Aorta (tissue), 5 donors: Measurements from ENCODE around the gene CYP4A11. TPM values are rescaled to one million over a fixed set of nuclear protein-coding genes. Genes with fewer than 3 reads are reported as not detected.
"Not testable (repeated sequence)": the region's sequence is repeated elsewhere in the genome, so short reads cannot be mapped to it uniquely, and the experiment has no call there.

ENCODE experiments used
- ATAC-seq: fragments of 200-7000 bp; cut with Tn5 transposase; one replicate; pipeline ENCODE4 v1.9.1; 2022; ENCODE audit warnings: moderate library complexity; ENCODE audit not compliant: low FRiP score
- DNase-seq, 2 donors: peaks; one replicate each; pipeline ENCODE4 v3.0.0-alpha.2; 2020
- H3K27ac ChIP-seq, 2 donors: one replicate each; pipeline ENCODE4 v1.5.1; 2013; ENCODE audit warnings: low read length in 2 of 2, mild to moderate bottlenecking in 2 of 2, moderate library complexity in 2 of 2, control low read depth in 1 of 2, inconsistent platforms in 1 of 2, low read depth in 1 of 2
- H3K27me3 ChIP-seq, 2 donors: one replicate each; pipeline ENCODE4 v1.6.1; 2013; ENCODE audit warnings: control low read depth in 1 of 2, low read length in 1 of 2, mild to moderate bottlenecking in 1 of 2, moderate library complexity in 1 of 2; ENCODE audit not compliant: insufficient read depth in 2 of 2, control insufficient read depth in 1 of 2
- H3K36me3 ChIP-seq, 2 donors: one replicate each; pipeline ENCODE4 v1.6.1; 2013; ENCODE audit warnings: control low read depth in 1 of 2, low read length in 1 of 2, mild to moderate bottlenecking in 1 of 2; ENCODE audit not compliant: insufficient read depth in 2 of 2, control insufficient read depth in 1 of 2
- H3K4me1 ChIP-seq, 2 donors: one replicate each; pipeline ENCODE4 v1.6.1; 2013; ENCODE audit warnings: low read length in 2 of 2, control low read depth in 1 of 2, mild to moderate bottlenecking in 1 of 2, moderate library complexity in 1 of 2; ENCODE audit not compliant: insufficient read depth in 2 of 2, control insufficient read depth in 1 of 2
- H3K4me3 ChIP-seq, 2 donors: one replicate each; pipeline ENCODE4 v1.5.1; 2013; ENCODE audit warnings: low read length in 2 of 2, control low read depth in 1 of 2, mild to moderate bottlenecking in 1 of 2
- H3K9me3 ChIP-seq: one replicate; pipeline ENCODE4 v1.6.1; 2013; ENCODE audit warnings: mild to moderate bottlenecking, low read length; ENCODE audit not compliant: control insufficient read depth
- WGBS, 2 donors: extraction: QIAGEN DNeasy Blood & Tissue Kit; methylation state at CpG; one replicate each; pipeline ENCODE4 v1.1.7; 2013; 5-methylcytosine and 5-hydroxymethylcytosine counted together
- intact Hi-C, 2 donors: fragments of 100-400 bp; cut with DNase I; formaldehyde crosslinking; loops; one replicate each; pipeline versions ENCODE4 v1.14.2 to v1.15.0; 2022
- polyA plus RNA-seq, 2 donors: library from polyadenylated mRNA; stranded (reverse); fragments of 200-250 nt; gene quantifications; one replicate each; pipeline ENCODE4 v1.2.3, GENCODE V29; 2013
- total RNA-seq, 2 donors: library from RNA; stranded (reverse); fragmentation: NEBNext Ultra II Directional; extraction: Animal tissue kit (Norgen Biotek cat#: 25700); gene quantifications; one replicate each; pipeline ENCODE4 v1.2.1, GENCODE V29; 2021
- donor health status: healthy with polysubstance abuse.
- donor health status: Bipolar disorder and iron deficiency.
- donor health status: DM: no; HTN: no; CAD: no.
- donor health status: DM: no; HTN: no; CAD: no.
- donor health status: DM: yes; HTN: yes; CAD: no.

The CYP4A11 gene
- total and polyA plus RNA-seq, 4 donors: 0.10 to 0.16 (median 0.15) TPM; not detected in 1

DNA sequence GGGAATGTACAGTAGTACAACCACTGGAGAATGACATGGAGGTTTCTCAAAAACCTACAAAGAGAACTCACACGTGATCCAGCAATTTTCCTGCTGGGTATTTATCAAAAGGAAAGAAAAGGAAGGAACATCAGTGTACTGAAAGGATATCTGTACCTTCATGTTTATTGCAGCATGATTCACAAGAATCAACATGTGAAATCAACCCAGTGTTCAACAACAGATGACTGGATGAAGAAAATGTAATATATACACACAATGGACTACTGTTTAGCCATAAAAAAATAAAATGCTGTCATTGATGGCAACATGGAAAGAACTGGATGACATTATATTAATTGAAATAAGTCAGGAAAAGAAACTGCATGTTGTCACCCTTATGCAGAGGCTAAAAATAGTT is 19.0 kb upstream of the CYP4A11 start:
- Histone ChIP-seq H3K27me3 (no peaks in the 10 kb centered on the region), H3K4me1 (no peaks in the 10 kb centered on the region), H3K27ac (no peak overlapping the region), H3K9me3 (peaks cover 1% of the 10 kb centered on the region), H3K36me3 (no peaks in the 10 kb centered on the region), H3K4me3 (no peak overlapping the region)
- DNase-seq (no peak), ATAC-seq (no peak)
- intact Hi-C loops: no loop called here
- WGBS, 2 donors: 35 to 46% methylated on average over 1 of the region's 1 CpG

DNA sequence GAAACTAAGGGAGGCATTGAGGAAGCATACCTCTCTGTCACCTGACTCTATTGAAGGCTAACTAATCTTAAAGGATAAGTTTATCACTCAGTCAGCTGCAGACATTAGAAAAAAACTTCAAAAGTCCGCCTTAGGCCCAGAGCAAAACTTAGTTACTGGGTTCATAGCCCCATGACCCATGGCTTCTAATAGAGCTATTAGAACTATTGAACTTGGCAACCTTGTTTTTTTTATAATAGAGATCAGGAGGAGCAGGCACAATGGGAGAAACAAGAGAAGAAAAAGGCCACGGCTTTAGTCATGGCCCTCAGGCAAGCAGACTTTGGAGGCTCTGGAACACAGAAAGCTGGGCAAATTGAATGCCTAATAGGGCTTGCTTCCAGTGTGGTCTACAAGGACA is 13.8 kb upstream of the CYP4A11 start:
- 90% methylated on average over 2 of the region's 2 CpGs for WGBS, 2 donors
- ATAC-seq, H3K36me3 ChIP-seq, H3K4me1 ChIP-seq, DNase-seq, intact Hi-C loops, H3K27ac ChIP-seq, H3K4me3 ChIP-seq, H3K9me3 ChIP-seq, H3K27me3 ChIP-seq: not testable (repeated sequence)

- H3K9me3 ChIP-seq, intact Hi-C loops, ATAC-seq, H3K4me1 ChIP-seq, DNase-seq, H3K4me3 ChIP-seq, H3K27me3 ChIP-seq, H3K36me3 ChIP-seq, H3K27ac ChIP-seq: not testable (repeated sequence)
- 61 to 66% methylated on average over 2 of the region's 2 CpGs for WGBS, 2 donors
These were observed 12.6 kb upstream of the CYP4A11 start for GRCh38 chr1:46953847-46954246.

- H3K27me3 ChIP-seq, H3K9me3 ChIP-seq, H3K4me1 ChIP-seq, H3K36me3 ChIP-seq, intact Hi-C loops, ATAC-seq, H3K4me3 ChIP-seq, H3K27ac ChIP-seq, DNase-seq: not testable (repeated sequence)
- 97 to 100% methylated on average over 1 of the region's 1 CpG for WGBS, 2 donors
These were observed 8.1 kb upstream of the CYP4A11 start for GRCh38 chr1:46949417-46949666.

DNA sequence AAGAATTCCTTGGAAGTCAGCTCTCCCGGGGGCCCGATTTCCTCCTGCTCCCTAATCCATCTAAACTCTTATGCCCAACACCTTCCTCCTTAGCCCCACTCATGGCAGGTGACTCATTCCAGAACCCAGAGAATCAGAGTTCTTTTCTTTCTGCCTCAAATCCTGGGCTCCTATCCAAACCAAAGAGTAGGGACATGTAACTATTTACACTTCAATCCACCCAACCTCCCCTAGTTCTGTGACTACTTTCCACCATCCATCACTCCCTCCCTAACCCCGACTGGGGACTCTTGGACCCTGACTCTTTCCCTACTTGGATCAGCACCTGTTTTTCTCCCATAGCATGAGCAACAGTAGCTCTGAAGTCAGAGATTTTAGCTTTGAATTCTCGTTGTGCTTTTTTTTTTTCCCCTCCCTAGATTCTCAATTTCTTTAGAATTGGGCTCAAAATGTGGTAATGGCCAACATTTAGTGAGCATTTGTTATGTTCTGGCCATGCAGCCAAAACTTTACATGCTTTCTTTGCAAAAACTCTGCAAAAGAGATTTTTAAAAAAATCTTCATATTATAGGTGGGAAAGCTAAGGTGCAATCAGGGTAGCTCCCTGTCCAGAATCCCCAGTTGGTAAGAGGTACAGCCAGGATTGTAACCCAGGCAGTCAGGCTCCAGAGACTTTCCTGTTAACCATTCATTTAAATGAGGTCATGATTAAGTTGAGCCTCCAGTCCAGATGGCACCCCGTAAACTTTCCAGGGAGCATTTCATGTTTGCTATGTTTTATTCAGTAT is 7.5 kb upstream of the CYP4A11 start:
- H3K27me3 ChIP-seq: no peaks in the 10 kb centered on the region
- peaks cover 1% of the 10 kb centered on the region for H3K9me3 ChIP-seq
- no peaks in the 10 kb centered on the region for H3K36me3 ChIP-seq
- H3K27ac ChIP-seq: no peak overlapping the region
- no peaks in the 10 kb centered on the region for H3K4me1 ChIP-seq
- ATAC-seq (no peak), DNase-seq (no peak)
- WGBS, 2 donors: 26 to 28% methylated on average over 5 of the region's 5 CpGs
- H3K4me3 ChIP-seq: no peak overlapping the region
- intact Hi-C loops: no loop called here

DNA sequence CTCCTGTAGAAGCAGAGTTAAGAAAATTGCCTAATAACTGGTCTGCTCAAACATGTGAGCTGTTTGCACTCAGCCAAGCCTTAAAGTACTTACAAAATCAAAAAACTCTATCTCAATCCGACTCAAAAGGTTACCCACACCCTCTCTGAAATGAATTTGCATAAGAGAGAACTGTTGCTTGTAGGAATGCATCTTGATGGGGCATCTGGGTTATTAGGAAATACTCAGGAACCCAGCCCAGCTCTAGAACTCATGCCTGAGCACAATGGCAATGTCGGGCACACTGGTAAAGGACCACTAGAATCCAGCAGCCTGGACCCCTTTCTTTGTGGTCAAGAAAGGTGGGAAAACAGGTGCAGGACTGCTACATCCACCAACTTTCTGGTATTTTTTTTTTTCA is 6.4 kb upstream of the CYP4A11 start:
- intact Hi-C loops, H3K9me3 ChIP-seq, H3K4me3 ChIP-seq, H3K36me3 ChIP-seq, H3K27me3 ChIP-seq, DNase-seq, ATAC-seq, H3K4me1 ChIP-seq, H3K27ac ChIP-seq: not testable (repeated sequence)
- WGBS, 2 donors: 44 to 46% methylated on average over 2 of the region's 2 CpGs

DNA sequence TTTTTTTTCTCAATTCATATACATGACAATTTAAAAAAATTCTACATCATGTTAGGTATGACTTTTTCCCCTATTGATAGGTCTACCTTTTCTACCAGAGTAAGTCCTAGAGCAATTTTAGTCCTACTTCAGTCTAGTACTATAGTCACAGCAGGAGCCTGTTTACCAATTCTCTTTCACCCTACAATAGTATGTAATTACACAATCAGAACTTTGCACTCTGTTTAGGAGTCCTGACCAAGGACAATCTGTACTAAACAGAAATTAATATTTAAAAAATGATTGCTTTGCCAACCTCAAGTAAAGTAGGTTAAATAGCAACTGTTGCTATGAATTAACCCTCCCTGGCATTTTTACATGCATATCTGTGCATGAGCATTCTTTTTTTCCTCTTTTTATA is 810 bp upstream of the CYP4A11 start:
- Histone ChIP-seq H3K4me1 (no peaks in the 10 kb centered on the region), H3K4me3 (no peak overlapping the region), H3K27ac (no peak overlapping the region), H3K36me3 (no peaks in the 10 kb centered on the region), H3K9me3 (no peaks in the 10 kb centered on the region), H3K27me3 (no peaks in the 10 kb centered on the region)
- ATAC-seq: no peak
- intact Hi-C loops: no loop called here
- DNase-seq: no peak

DNA sequence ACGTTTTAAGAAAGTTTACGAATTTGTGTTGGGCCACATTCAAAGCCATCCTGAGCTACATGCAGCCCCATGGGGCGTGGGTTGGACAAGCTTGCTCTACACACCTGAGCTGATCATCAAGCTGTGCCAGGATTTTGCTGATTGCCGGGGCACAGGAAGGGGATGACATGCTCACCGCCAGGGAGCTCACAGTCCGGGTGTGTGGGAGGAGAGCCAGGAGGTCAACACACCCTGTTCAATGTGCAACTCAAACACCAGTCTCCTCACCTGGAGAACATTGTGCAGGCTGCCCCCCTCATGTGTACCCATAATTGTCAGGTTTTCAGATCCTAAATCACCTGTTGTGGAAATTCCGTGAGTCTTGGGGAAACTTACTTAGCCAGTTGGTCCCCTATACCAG is 969 bp downstream of the CYP4A11 start:
- no peak overlapping the region for H3K4me3 ChIP-seq
- ATAC-seq (no peak), DNase-seq (no peak)
- intact Hi-C loops: no loop called here
- WGBS, 2 donors: 82 to 86% methylated on average over 7 of the region's 7 CpGs
- H3K27me3 ChIP-seq: no peaks in the 10 kb centered on the region
- H3K36me3 ChIP-seq: no peaks in the 10 kb centered on the region
- H3K27ac ChIP-seq: no peak overlapping the region
- no peaks in the 10 kb centered on the region for H3K4me1 ChIP-seq
- H3K9me3 ChIP-seq: no peaks in the 10 kb centered on the region

GRCh38 chr1:46937270-46937669 is 4.0 kb downstream of the CYP4A11 start:
- 16 to 43% methylated on average over 1 of the region's 1 CpG for WGBS, 2 donors
- no peaks in the 10 kb centered on the region for H3K36me3 ChIP-seq
- no peaks in the 10 kb centered on the region for H3K27me3 ChIP-seq
- no peak overlapping the region for H3K27ac ChIP-seq
- no peaks in the 10 kb centered on the region for H3K4me1 ChIP-seq
- intact Hi-C loops: no loop called here
- H3K4me3 ChIP-seq: no peak overlapping the region
- ATAC-seq (no peak), DNase-seq (no peak)
- no peaks in the 10 kb centered on the region for H3K9me3 ChIP-seq
